OCI-LY7 (cell line): ENCODE measurements around the gene MAB21L1. TPM values are rescaled to one million over a fixed set of nuclear protein-coding genes. Genes with fewer than 3 reads are reported as not detected.
A peak's percentile ranks its signal among the peaks of the same experiment; 100 is the strongest.

Source experiments
- Bru-seq: library from RNA; stranded (reverse); fragments of 400-500 nt; gene quantifications from one replicate; lab custom pipeline; 2021; lab: Mats Ljungman, UMichigan
- BruChase-seq, 2 experiments: library from RNA; stranded (reverse); fragments of 400-500 nt; gene quantifications; one replicate each; lab custom pipeline; 2021; lab: Mats Ljungman, UMichigan
- BruUV-seq: library from RNA; stranded (reverse); fragments of 400-500 nt; replicated peaks from 2 replicates; lab custom pipeline; 2021; lab: Mats Ljungman, UMichigan
- CTCF ChIA-PET: fragments of 300-600 bp; sonication (Branson Sonifier 250); formaldehyde crosslinking; loops from one replicate; lab custom pipeline; 2022; ENCODE audit warnings: antibody characterized with exemption; ENCODE audit not compliant: unreplicated experiment; lab: Charles Lee
- POLR2A ChIA-PET: fragments of 300-600 bp; sonication (Branson Sonifier 250); formaldehyde crosslinking; loops from one replicate; lab custom pipeline; 2022; ENCODE audit warnings: antibody characterized with exemption; lab: Charles Lee
- DNase-seq: peaks from one replicate; pipeline ENCODE4 v3.0.0-alpha.2; 2015; ENCODE audit warnings: low spot score
- H2AFZ ChIP-seq: fragments of 200-600 bp; sonication (generic), shearing (Covaris generic); 2 replicates; pipeline ENCODE4 v1.6.1; 2014; ENCODE audit warnings: mild to moderate bottlenecking, antibody characterized with exemption, low read length, moderate library complexity
- H3K27ac ChIP-seq: fragments of 200-600 bp; sonication (generic); 2 replicates; pipeline ENCODE4 v1.5.1; 2014; ENCODE audit warnings: mixed run types, low read depth, mild to moderate bottlenecking, moderate library complexity, low read length, inconsistent platforms; ENCODE audit not compliant: poor library complexity, severe bottlenecking
- H3K36me3 ChIP-seq: fragments of 200-600 bp; sonication (generic); 2 replicates; pipeline ENCODE4 v1.6.1; 2014; ENCODE audit warnings: mild to moderate bottlenecking, antibody characterized with exemption, low read length, moderate library complexity, mixed read lengths; ENCODE audit not compliant: insufficient read depth
- H3K4me1 ChIP-seq: fragments of 200-600 bp; sonication (generic); 2 replicates; pipeline ENCODE4 v1.5.1; 2014; ENCODE audit warnings: mild to moderate bottlenecking, low read length; ENCODE audit not compliant: insufficient read depth, poor library complexity, severe bottlenecking
- H3K4me2 ChIP-seq: fragments of 200-600 bp; sonication (generic); 2 replicates; pipeline ENCODE4 v1.6.1; 2014; ENCODE audit warnings: mild to moderate bottlenecking, low read length
- H3K4me3 ChIP-seq: fragments of 200-600 bp; sonication (generic); 2 replicates; pipeline ENCODE4 v1.5.1; 2014; ENCODE audit warnings: mild to moderate bottlenecking, low read depth, low read length; ENCODE audit not compliant: poor library complexity, severe bottlenecking
- H3K79me2 ChIP-seq: fragments of 200-600 bp; sonication (generic); 2 replicates; pipeline ENCODE4 v1.6.1; 2016; ENCODE audit warnings: low read depth, mild to moderate bottlenecking, low read length, moderate library complexity, mixed read lengths; ENCODE audit not compliant: insufficient read depth
- H3K9me2 ChIP-seq: fragments of 200-600 bp; sonication (generic); 2 replicates; pipeline ENCODE4 v1.6.1; 2016; ENCODE audit warnings: mild to moderate bottlenecking, low read length, mixed read lengths; ENCODE audit not compliant: insufficient read depth
- H3K9me3 ChIP-seq: fragments of 200-600 bp; sonication (generic); 2 replicates; pipeline ENCODE4 v1.6.1; 2014; ENCODE audit warnings: mild to moderate bottlenecking, mixed run types, low read length, mixed read lengths
- H4K20me1 ChIP-seq: fragments of 200-600 bp; sonication (generic); 2 replicates; pipeline ENCODE4 v1.6.1; 2014; ENCODE audit warnings: mild to moderate bottlenecking, antibody characterized with exemption, low read length, moderate library complexity, mixed read lengths; ENCODE audit not compliant: insufficient read depth
- CTCF ChIP-seq: fragments of 200-600 bp; sonication (generic); conservative IDR thresholded peaks from 2 replicates; pipeline ENCODE4 v1.5.1; 2014; ENCODE audit warnings: mild to moderate bottlenecking, antibody characterized with exemption, low read length, moderate library complexity, mixed read lengths
- EZH2phosphoT487 ChIP-seq: fragments of 200-600 bp; sonication (generic); IDR thresholded peaks from 2 replicates; pipeline ENCODE4 v1.6.1; 2018; ENCODE audit warnings: low read depth, borderline replicate concordance, mild to moderate bottlenecking, mixed run types, antibody characterized with exemption, low read length, moderate library complexity, mixed read lengths
- intact Hi-C: fragments of 100-400 bp; cut with micrococcal nuclease; formaldehyde crosslinking; loops from one replicate; pipeline ENCODE4 v1.10.0; 2022; ENCODE audit not compliant: unreplicated experiment
- long read RNA-seq: library from polyadenylated mRNA; stranded (forward); transcript quantifications from one replicate; pipeline ENCODE4 v2.0.0, GENCODE V29; 2022
- total RNA-seq, 2 experiments: library from RNA; depleted of rRNA in 1 of 2; stranded (reverse); fragments of >200 nt in 1 of 2; shearing (Covaris generic) in 1 of 2; gene quantifications; 2 replicates each; pipeline ENCODE4 v1.2.3, GENCODE V29; 2014 to 2022

MAB21L1 gene
- total RNA-seq (2014; rRNA removed; shearing (Covaris generic)) (not detected in 2 replicates), total RNA-seq (2022) (not detected in 2 replicates), Bru-seq, nascent RNA (not detected), BruChase-seq, experiment 1, labeled RNA remaining after a 6-hour chase (not detected), BruChase-seq, experiment 2, labeled RNA remaining after a 2-hour chase (not detected)
- long read RNA-seq = 0 reads

DNA sequence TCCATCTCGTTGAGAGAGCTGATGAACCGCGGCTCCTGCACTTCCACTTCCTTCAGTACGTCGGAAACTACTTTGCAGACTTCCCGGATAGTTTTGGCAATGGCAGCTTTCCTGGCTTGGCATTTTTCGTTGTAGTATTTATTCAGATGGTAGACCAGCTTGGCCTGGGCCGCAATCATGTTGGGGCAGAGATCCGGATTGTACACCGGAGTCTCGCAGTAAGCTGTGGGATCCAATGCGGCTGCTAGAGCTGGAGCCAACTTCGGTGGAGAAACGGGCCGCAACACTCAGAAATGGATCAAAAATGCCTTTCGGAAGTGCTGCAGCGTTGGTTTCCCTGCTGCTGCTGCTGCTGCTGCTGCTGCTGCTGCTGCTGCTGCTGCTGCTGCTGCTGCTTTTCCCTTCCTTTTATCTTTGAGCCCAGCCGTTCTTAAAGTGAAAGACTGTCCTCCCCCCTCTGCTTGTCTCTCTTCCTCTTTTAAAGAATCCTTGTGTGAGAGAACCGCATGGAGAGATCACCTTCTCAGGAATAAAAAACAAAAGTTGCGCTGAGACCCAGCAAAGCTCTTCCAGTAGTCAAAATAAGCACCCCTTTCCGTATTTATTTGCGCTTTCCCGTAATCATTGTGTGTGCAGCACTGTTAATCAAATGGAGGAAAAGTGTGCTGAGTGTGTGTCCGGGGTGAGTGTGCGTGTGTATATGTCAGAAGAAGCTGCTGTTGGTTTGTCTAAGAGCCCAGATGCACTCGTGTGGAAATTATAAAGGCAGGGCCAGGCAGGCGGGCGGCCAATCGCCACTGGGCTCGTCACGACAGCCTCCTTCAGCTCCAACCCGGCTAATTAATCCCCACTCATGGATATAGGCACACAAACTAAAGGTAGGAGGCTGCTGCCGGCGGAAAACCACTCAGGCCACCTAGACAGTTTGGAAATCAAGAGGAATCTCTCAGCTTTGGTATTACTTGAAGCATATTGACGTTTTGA, at the start of gene MAB21L1:
TSS of gene MAB21L1 (minus strand) at position 730 of the 984 bp plus-strand sequence. CDS start at position 179, 551 bp downstream.
- ChIA-PET POLR2A (interaction anchor here (0.8 kb wide), 1 partner anchor 25 kb away, joined by 3 read pairs; no protein-coding TSS in a partner anchor), CTCF (no interaction called here)
- no peak for DNase-seq
- no peak within 1 kb of the TSS for H3K4me3 ChIP-seq
- no peak within 1 kb of the TSS for H3K27ac ChIP-seq
- H3K9me3 ChIP-seq = no peaks in the 10 kb centered on the region
- peak within 1 kb of the TSS; percentile 12; the same call in 1 of the 2 replicates for H3K4me2 ChIP-seq
- no peaks in the 10 kb centered on the region for H3K36me3 ChIP-seq
- no peak for TF ChIP-seq CTCF
- no peak for TF ChIP-seq EZH2phosphoT487
- no peak within 1 kb of the TSS for H2AFZ ChIP-seq
- H3K4me1 ChIP-seq = no peaks in the 10 kb centered on the region
- intact Hi-C loops = no loop called here
- no TSS peak for BruUV-seq
- no peaks in the 10 kb centered on the region for H4K20me1 ChIP-seq
- no peaks in the 10 kb centered on the region for H3K9me2 ChIP-seq
- H3K79me2 ChIP-seq = no peaks in the 10 kb centered on the region

- no peak overlapping the region for H3K27ac ChIP-seq
- intact Hi-C loops = no loop called here
- H3K36me3 ChIP-seq = no peaks in the 10 kb centered on the region
- H3K4me2 ChIP-seq = no peak overlapping the region
- H3K4me1 ChIP-seq = no peaks in the 10 kb centered on the region
- H3K9me2 ChIP-seq = no peaks in the 10 kb centered on the region
- CTCF ChIA-PET = no interaction called here
- DNase-seq = no peak
- no TSS peak for BruUV-seq
- no peaks in the 10 kb centered on the region for H4K20me1 ChIP-seq
- no peak overlapping the region for H2AFZ ChIP-seq
- H3K79me2 ChIP-seq = no peaks in the 10 kb centered on the region
- H3K9me3 ChIP-seq = no peaks in the 10 kb centered on the region
- H3K4me3 ChIP-seq = no peak overlapping the region
- TF ChIP-seq CTCF (no peak), EZH2phosphoT487 (no peak)
- POLR2A ChIA-PET = no interaction called here
Observed at GRCh38 chr13:35524171-35524570, 47.7 kb upstream of the MAB21L1 start.
